GM18508 (cell line): ENCODE results near the gene GLYATL1.

Experiments
- ATAC-seq: cut with Tn5 transposase; IDR thresholded peaks from one replicate; pipeline ENCODE4 v1.9.1; 2021; ENCODE audit warnings: moderate number of reproducible peaks; ENCODE audit not compliant: insufficient read depth, unreplicated experiment

Gene GLYATL1

GRCh38 chr11:58939277-58939676 is at the start of gene GLYATL1:
TSS of gene GLYATL1 (plus strand) at chr11:58939488. CDS start at chr11:58947088, 7,600 bp downstream.
- ATAC-seq, result no peak

- ATAC-seq, result no peak
These were observed 45.4 kb upstream of the GLYATL1 start for GRCh38 chr11:58893899-58894298.

- no peak for ATAC-seq
These were observed 41.2 kb upstream of the GLYATL1 start for GRCh38 chr11:58898106-58898505.

GRCh38 chr11:58900479-58901420 is 38.5 kb upstream of the GLYATL1 start:
- no peak for ATAC-seq

GRCh38 chr11:58902881-58903280 is 36.4 kb upstream of the GLYATL1 start:
- no peak for ATAC-seq

- no peak for ATAC-seq
These were observed 34.1 kb upstream of the GLYATL1 start for GRCh38 chr11:58905011-58905720.

- no peak for ATAC-seq
These were observed 33.4 kb upstream of the GLYATL1 start for GRCh38 chr11:58905721-58906547.

- no peak for ATAC-seq
These were observed 31.5 kb upstream of the GLYATL1 start for GRCh38 chr11:58907780-58908179.

GRCh38 chr11:58912124-58912523 is 27.2 kb upstream of the GLYATL1 start:
- ATAC-seq, result no peak

- no peak for ATAC-seq
These were observed 25.6 kb upstream of the GLYATL1 start for GRCh38 chr11:58913685-58914084.

GRCh38 chr11:58914821-58915543 is 24.3 kb upstream of the GLYATL1 start:
- no peak for ATAC-seq

- no peak for ATAC-seq
These were observed 22.7 kb upstream of the GLYATL1 start for GRCh38 chr11:58916637-58917036.

GRCh38 chr11:58917159-58917783 is 22.0 kb upstream of the GLYATL1 start:
- no peak for ATAC-seq

GRCh38 chr11:58919561-58919960 is 19.7 kb upstream of the GLYATL1 start:
- ATAC-seq, result no peak

GRCh38 chr11:58919980-58920379 is 19.3 kb upstream of the GLYATL1 start:
- ATAC-seq, result no peak

GRCh38 chr11:58921778-58922390 is 17.4 kb upstream of the GLYATL1 start:
- no peak for ATAC-seq

GRCh38 chr11:58922479-58922878 is 16.8 kb upstream of the GLYATL1 start:
- no peak for ATAC-seq

- no peak for ATAC-seq
These were observed 15.9 kb upstream of the GLYATL1 start for GRCh38 chr11:58923300-58923788.

- ATAC-seq, result no peak
These were observed 15.1 kb upstream of the GLYATL1 start for GRCh38 chr11:58924230-58924629.
